Ramos (cell line): Measurements from ENCODE around the gene TPST1.
"Not testable (repeated sequence)": the region's sequence is repeated elsewhere in the genome, so short reads cannot be mapped to it uniquely, and the experiment has no call there.

Source experiments
- in situ Hi-C: fragments of 300-500 bp; cut with MboI; formaldehyde crosslinking; loops from one replicate; pipeline ENCODE4 v1.14.3; 2022; ENCODE audit warnings: low sequenced_read_pairs; ENCODE audit not compliant: unreplicated experiment

The TPST1 gene

GRCh38 chr7:66371096-66371824 is 166.1 kb downstream of the TPST1 start:
- in situ Hi-C loops, result no loop called here

- in situ Hi-C loops, result not testable (repeated sequence)
These were observed 169.2 kb downstream of the TPST1 start for GRCh38 chr7:66374141-66374840.

GRCh38 chr7:66376264-66376945 is 171.3 kb downstream of the TPST1 start:
- in situ Hi-C loops, result no loop called here

- in situ Hi-C loops, result no loop called here
These were observed 171.9 kb downstream of the TPST1 start for GRCh38 chr7:66377045-66377444.

GRCh38 chr7:66377714-66378113 is 172.6 kb downstream of the TPST1 start:
- in situ Hi-C loops, result no loop called here

- in situ Hi-C loops, result no loop called here
These were observed 174.5 kb downstream of the TPST1 start for GRCh38 chr7:66379542-66380160.

GRCh38 chr7:66380272-66380888 is 175.2 kb downstream of the TPST1 start:
- in situ Hi-C loops, result no loop called here

GRCh38 chr7:66382182-66382923 is 177.2 kb downstream of the TPST1 start:
- in situ Hi-C loops, result not testable (repeated sequence)

GRCh38 chr7:66385191-66385905 is 180.2 kb downstream of the TPST1 start:
- in situ Hi-C loops, result not testable (repeated sequence)

- in situ Hi-C loops, result not testable (repeated sequence)
These were observed 190.0 kb downstream of the TPST1 start for GRCh38 chr7:66395128-66395571.

GRCh38 chr7:66396052-66396451 is 190.9 kb downstream of the TPST1 start:
- in situ Hi-C loops, result not testable (repeated sequence)

GRCh38 chr7:66398841-66399240 is 193.7 kb downstream of the TPST1 start:
- in situ Hi-C loops, result not testable (repeated sequence)

GRCh38 chr7:66399566-66399965 is 194.4 kb downstream of the TPST1 start:
- in situ Hi-C loops, result no loop called here

GRCh38 chr7:66400400-66400799 is 195.3 kb downstream of the TPST1 start:
- in situ Hi-C loops, result no loop called here

GRCh38 chr7:66401126-66401525 is 196.0 kb downstream of the TPST1 start:
- in situ Hi-C loops, result not testable (repeated sequence)

GRCh38 chr7:66401932-66402331 is 196.8 kb downstream of the TPST1 start:
- in situ Hi-C loops, result not testable (repeated sequence)

- in situ Hi-C loops, result no loop called here
These were observed 198.4 kb downstream of the TPST1 start for GRCh38 chr7:66403564-66403963.

- in situ Hi-C loops, result no loop called here
These were observed 204.4 kb downstream of the TPST1 start for GRCh38 chr7:66409493-66409892.
